Measurements from ENCODE around the gene SUGCT. TPM values are rescaled to one million over a fixed set of nuclear protein-coding genes. Genes with fewer than 3 reads are reported as not detected.

SUGCT gene
- total RNA-seq, 1 donor from 2014 or later: not detected

- intact Hi-C loops (cut with micrococcal nuclease): no loop called here
These were observed 753.7 kb downstream of the SUGCT start for GRCh38 chr7:40888499-40888898.

GRCh38 chr7:40889099-40889498 is 754.3 kb downstream of the SUGCT start:
- intact Hi-C loops (cut with micrococcal nuclease): no loop called here

GRCh38 chr7:40889539-40889938 is 754.7 kb downstream of the SUGCT start:
- intact Hi-C loops (cut with micrococcal nuclease): no loop called here

- intact Hi-C loops (cut with micrococcal nuclease): no loop called here
These were observed 755.4 kb downstream of the SUGCT start for GRCh38 chr7:40890088-40890692.

GRCh38 chr7:40891232-40891631 is 756.4 kb downstream of the SUGCT start:
- intact Hi-C loops (cut with micrococcal nuclease): no loop called here

GRCh38 chr7:40899151-40899550 is 764.3 kb downstream of the SUGCT start:
- intact Hi-C loops (cut with micrococcal nuclease): no loop called here

- intact Hi-C loops (cut with micrococcal nuclease): no loop called here
These were observed 765.1 kb downstream of the SUGCT start for GRCh38 chr7:40899636-40900507.

- intact Hi-C loops (cut with micrococcal nuclease): no loop called here
These were observed 769.1 kb downstream of the SUGCT start for GRCh38 chr7:40903872-40904271.

GRCh38 chr7:40907286-40907685 is 772.5 kb downstream of the SUGCT start:
- intact Hi-C loops (cut with micrococcal nuclease): no loop called here

GRCh38 chr7:40909346-40909980 is 774.7 kb downstream of the SUGCT start:
- intact Hi-C loops (cut with micrococcal nuclease): no loop called here

Other genes starting within 250 kb of the SUGCT start
- 52.9 and 54.2 TPM in 2 replicates for gene CDK13, start 184.7 kb upstream of the SUGCT start, total RNA-seq
- gene MPLKIP, start 383 bp upstream of the SUGCT start, total RNA-seq: 30.2 and 31.5 TPM in 2 replicates